ENCODE measurements around the gene PPP1R15A.
A peak's percentile ranks its signal among the peaks of the same experiment; 100 is the strongest.

The PPP1R15A gene

GRCh38 chr19:48872182-48872883 lies at the start of gene PPP1R15A:
Gene PPP1R15A (plus strand): TSS chr19:48872421. CDS start chr19:48873234, 813 bp downstream.
- TF ChIP-seq NFIC (IDR thresholded peaks at IDR 0.05) (no peak), CREB1 (IDR thresholded peaks at IDR 0.05; ENCODE audit: low read depth) (peak; percentile 76), ZBTB7A (IDR thresholded peaks at IDR 0.05; ENCODE audit: low read depth) (peak; percentile 58; the same call in 1 of the 2 replicates), USF1 (IDR thresholded peaks at IDR 0.05) (no peak), TAF1 (IDR thresholded peaks at IDR 0.05; ENCODE audit: low read depth) (peak; percentile 58; the same call in 1 of the 2 replicates), TCF12 (IDR thresholded peaks at IDR 0.05; ENCODE audit: low read depth) (0 out of 2 replicates have a peak, but pooled peaks have one; percentile 19), RAD21 (IDR thresholded peaks at IDR 0.05; ENCODE audit: low read depth) (no peak), CEBPB (IDR thresholded peaks at IDR 0.05) (no peak), YY1 (IDR thresholded peaks at IDR 0.05; ENCODE audit: low read depth) (peak; percentile 71; the same call in 1 of the 2 replicates), EGR1 (IDR thresholded peaks at IDR 0.05) (no peak)
- TF ChIP-seq, protein P1, sequence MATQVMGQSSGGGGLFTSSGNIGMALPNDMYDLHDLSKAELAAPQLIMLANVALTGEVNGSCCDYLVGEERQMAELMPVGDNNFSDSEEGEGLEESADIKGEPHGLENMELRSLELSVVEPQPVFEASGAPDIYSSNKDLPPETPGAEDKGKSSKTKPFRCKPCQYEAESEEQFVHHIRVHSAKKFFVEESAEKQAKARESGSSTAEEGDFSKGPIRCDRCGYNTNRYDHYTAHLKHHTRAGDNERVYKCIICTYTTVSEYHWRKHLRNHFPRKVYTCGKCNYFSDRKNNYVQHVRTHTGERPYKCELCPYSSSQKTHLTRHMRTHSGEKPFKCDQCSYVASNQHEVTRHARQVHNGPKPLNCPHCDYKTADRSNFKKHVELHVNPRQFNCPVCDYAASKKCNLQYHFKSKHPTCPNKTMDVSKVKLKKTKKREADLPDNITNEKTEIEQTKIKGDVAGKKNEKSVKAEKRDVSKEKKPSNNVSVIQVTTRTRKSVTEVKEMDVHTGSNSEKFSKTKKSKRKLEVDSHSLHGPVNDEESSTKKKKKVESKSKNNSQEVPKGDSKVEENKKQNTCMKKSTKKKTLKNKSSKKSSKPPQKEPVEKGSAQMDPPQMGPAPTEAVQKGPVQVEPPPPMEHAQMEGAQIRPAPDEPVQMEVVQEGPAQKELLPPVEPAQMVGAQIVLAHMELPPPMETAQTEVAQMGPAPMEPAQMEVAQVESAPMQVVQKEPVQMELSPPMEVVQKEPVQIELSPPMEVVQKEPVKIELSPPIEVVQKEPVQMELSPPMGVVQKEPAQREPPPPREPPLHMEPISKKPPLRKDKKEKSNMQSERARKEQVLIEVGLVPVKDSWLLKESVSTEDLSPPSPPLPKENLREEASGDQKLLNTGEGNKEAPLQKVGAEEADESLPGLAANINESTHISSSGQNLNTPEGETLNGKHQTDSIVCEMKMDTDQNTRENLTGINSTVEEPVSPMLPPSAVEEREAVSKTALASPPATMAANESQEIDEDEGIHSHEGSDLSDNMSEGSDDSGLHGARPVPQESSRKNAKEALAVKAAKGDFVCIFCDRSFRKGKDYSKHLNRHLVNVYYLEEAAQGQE (IDR thresholded peaks at IDR 0.05; ENCODE audit: low read depth): no peak

- TF ChIP-seq ZBTB7A (IDR thresholded peaks at IDR 0.05; ENCODE audit: low read depth): no peak
- no peak for TF ChIP-seq CREB1 (IDR thresholded peaks at IDR 0.05; ENCODE audit: low read depth)
- no peak for TF ChIP-seq EP300 (IDR thresholded peaks at IDR 0.05; ENCODE audit: borderline replicate concordance)
Measured at GRCh38 chr19:48822514-48822913, 49.7 kb upstream of the PPP1R15A start.

DNA sequence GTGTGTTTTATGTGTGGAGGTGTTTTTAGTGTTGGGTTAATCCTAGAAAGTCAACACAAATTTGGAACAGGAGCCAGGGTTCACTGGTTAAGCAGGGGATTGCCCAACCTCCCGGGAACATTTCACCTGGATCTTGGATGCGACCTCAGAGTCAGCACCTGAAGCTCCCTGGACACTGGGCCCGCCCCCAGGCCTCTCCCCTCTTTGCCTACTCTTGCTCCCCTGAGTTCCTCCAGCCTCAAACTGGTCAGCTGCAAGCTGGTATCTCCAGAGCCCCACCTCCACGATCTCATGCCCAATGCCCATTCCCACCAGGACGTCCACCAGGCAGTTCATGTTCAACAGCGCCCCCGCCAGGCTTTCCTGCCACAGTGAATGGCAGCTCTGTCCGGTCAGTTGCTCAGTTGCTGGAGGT lies 45.6 kb upstream of the PPP1R15A start:
- TF ChIP-seq TAF1 (IDR thresholded peaks at IDR 0.05; ENCODE audit: low read depth) (no peak), RAD21 (IDR thresholded peaks at IDR 0.05; ENCODE audit: low read depth) (no peak; the same call in 1 of the 2 replicates), USF1 (IDR thresholded peaks at IDR 0.05) (no peak), TEAD4 (IDR thresholded peaks at IDR 0.05) (no peak)

DNA sequence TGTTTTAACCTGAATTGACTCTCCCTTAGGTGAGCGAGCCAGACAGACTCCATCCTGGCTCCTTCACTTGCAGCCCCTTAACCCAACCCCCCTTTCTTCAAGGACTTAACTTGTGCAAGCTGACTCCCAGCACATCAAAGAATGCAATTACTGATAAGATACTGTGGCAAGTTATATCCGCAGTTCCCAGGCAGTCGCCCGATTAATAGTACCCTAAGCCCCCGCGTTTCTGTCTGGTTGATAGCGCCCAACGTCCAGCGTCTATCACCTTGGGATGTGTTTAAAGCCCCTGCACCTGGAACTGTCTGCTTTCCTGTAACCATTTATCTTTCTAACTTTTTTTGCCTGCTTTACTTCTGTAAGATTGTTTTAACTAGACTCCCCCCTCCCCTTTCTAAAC lies 42.1 kb upstream of the PPP1R15A start:
- TF ChIP-seq NFIC (IDR thresholded peaks at IDR 0.05): no peak
- TF ChIP-seq EP300 (IDR thresholded peaks at IDR 0.05; ENCODE audit: borderline replicate concordance): no peak
- no peak for TF ChIP-seq YY1 (IDR thresholded peaks at IDR 0.05; ENCODE audit: low read depth)
- TF ChIP-seq, protein P1 (IDR thresholded peaks at IDR 0.05; ENCODE audit: low read depth): no peak
- TF ChIP-seq USF1 (IDR thresholded peaks at IDR 0.05): no peak
- no peak for TF ChIP-seq FOXM1 (IDR thresholded peaks at IDR 0.05; ENCODE audit: borderline replicate concordance, low read depth)
- no peak for TF ChIP-seq CEBPB (IDR thresholded peaks at IDR 0.05)
- TF ChIP-seq MAX (IDR thresholded peaks at IDR 0.05): no peak
- no peak for TF ChIP-seq RAD21 (IDR thresholded peaks at IDR 0.05; ENCODE audit: low read depth)
- TF ChIP-seq CREB1 (IDR thresholded peaks at IDR 0.05; ENCODE audit: low read depth): no peak
- no peak for TF ChIP-seq TAF1 (IDR thresholded peaks at IDR 0.05; ENCODE audit: low read depth)
- TF ChIP-seq ZBTB7A (IDR thresholded peaks at IDR 0.05; ENCODE audit: low read depth): no peak

DNA sequence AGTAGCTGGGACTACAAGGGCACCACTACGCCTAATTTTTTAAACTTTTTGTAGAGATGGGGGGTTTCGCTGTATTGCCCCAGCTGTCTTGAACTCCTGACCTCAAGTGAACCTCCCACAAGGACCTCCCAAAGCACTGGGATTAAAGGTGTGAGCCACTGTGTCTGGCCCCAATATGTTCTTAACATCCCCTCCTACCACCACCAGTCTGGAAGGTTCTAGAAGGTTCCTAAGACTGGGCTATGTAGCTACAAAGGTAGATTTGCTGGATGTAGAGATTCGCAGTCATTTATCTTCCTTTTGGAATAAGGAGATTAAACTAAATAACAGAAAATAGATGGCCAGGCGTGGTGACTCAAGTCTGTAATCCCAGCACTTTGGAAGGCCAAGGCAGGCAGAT lies 41.3 kb upstream of the PPP1R15A start:
- TF ChIP-seq YY1 (IDR thresholded peaks at IDR 0.05; ENCODE audit: low read depth) (no peak), EGR1 (IDR thresholded peaks at IDR 0.05) (no peak), EP300 (IDR thresholded peaks at IDR 0.05; ENCODE audit: borderline replicate concordance) (no peak), USF1 (IDR thresholded peaks at IDR 0.05) (no peak), MAX (IDR thresholded peaks at IDR 0.05) (no peak), NFIC (IDR thresholded peaks at IDR 0.05) (no peak)
- TF ChIP-seq, protein P1 (IDR thresholded peaks at IDR 0.05; ENCODE audit: low read depth): no peak

Data from Ishikawa (cell line).